GM19193 (cell line): ENCODE results near the gene MSH2.

Experiments used
- POLR2A ChIP-seq: IDR thresholded peaks from 4 replicates; pipeline ENCODE4 v1.6.1; 2011; ENCODE audit not compliant: insufficient read depth, insufficient read length; ENCODE audit errors: extremely low read depth

The MSH2 gene

GRCh38 chr2:47402555-47402804 lies 476 bp upstream of the MSH2 start:
- no peak for TF ChIP-seq POLR2A

GRCh38 chr2:47403609-47404193 lies 745 bp downstream of the MSH2 start:
- TF ChIP-seq POLR2A: no peak

DNA sequence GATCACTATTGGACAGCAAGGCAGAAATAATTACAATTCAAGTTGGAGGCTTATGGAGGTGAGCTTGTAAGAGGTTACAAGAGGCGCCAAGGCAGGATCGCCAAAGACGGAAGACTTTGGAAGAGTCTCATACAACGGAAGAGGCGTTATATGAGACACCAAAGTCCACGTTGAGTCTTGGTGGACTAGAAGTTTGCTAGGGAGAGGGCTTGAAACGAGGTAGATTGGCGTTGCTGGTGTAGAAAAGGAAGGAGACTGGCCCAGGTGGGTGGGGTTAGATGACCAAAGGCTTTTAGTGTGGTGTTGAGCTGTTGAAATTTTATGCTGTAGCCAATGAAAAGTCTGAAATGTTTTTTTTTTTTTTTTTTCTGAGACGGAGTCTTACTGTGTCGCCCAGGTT lies 1.4 kb downstream of the MSH2 start:
- no peak for TF ChIP-seq POLR2A

DNA sequence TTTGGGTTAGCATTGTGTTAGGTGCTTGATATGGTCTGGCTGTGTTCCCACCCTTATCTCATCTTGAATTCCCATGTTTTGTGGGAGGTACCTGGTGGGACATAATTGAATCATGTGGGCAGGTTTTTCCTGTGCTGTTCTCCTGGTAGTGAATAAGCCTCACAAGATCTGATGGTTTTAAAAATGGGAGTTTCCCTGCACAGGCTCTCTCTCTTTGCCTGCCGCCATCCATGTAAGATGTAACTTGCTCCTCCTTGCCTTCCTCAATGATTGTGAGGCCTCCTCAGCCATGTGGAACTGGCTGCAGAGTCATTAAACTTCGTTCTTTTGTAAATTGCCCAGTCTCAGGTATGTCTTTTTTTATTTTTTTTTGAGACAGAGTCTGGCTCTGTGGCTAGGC lies 2.8 kb downstream of the MSH2 start:
- TF ChIP-seq POLR2A: no peak

DNA sequence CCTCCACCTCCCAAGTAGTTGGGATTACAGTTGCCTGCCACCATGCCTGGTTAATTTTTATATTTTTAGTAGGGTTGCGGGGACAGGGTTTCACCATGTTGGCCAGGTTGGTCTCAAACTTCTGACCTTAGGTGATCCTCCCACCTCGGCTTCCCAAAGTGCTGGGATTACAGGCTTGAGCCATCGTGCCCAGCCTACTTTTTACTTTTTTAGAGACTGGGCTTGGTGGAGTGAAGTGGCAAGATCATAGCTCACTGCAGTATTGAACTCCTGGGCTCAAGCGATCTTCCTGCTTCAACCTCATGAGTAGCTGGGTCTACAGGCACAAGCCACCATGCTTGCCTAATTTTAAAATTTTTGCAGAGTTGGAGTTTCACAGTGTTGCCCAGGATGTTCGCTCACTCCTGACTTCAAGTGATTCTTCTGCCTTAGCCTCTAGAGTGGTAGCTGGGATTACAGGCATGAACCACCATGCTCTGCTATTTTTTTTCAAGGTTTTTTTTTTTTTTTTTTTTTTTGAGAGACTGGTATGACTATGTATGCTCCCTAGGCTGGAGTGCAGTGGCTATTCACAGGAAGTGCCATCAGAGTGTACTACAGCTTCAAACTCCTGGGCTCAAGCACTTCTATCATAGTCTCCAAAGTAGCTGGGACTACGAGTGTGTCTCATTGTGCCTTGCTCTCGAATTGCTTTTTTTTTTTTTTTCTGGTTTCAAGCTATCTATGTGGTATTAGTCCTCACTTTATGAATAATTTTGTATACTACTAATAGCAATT lies 11.9 kb downstream of the MSH2 start:
- no peak for TF ChIP-seq POLR2A

GRCh38 chr2:47420214-47420613 lies 17.3 kb downstream of the MSH2 start:
- no peak for TF ChIP-seq POLR2A

DNA sequence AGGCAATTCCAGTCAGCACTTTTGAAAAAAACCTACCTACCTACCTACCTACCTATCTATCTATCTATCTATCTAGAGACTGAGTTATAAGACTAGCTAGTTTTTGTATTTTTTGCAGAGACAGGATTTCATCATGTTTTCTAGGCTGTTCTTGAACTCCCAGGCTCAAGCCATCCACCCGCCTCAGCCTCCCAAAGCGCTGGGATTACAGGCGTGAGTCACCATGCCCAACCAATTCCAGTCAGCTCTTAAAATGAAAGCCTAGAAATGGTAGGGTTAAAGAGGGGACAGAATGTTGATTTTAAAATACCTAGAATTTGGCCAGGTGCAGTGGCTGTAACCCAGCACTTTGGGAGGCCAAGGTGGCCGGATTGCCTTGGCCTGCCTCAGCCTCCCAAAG lies 19.1 kb downstream of the MSH2 start:
- no peak for TF ChIP-seq POLR2A

- no peak for TF ChIP-seq POLR2A
Measured at GRCh38 chr2:47422560-47422959, 19.6 kb downstream of the MSH2 start.

GRCh38 chr2:47426786-47427185 lies 23.8 kb downstream of the MSH2 start:
- no peak for TF ChIP-seq POLR2A

- no peak for TF ChIP-seq POLR2A
Measured at GRCh38 chr2:47429795-47430194, 26.8 kb downstream of the MSH2 start.

DNA sequence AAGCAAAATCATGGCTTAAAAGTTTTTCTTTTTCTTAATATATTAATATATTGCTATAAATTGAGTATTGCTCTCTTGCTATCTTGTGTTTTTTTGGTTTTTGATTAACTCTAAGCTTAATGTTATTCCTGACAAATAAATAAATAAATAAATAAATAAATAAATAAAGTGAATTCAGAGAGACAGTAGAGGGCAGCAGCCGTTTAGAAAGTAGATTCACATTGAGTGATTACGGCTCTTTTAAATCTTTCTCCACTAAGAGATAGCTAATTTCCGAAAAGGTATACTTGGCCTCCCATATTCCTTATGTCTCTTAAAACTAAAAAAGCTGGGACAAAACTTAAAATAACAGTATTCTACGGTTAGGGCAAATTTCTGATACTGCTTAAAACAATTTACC lies 34.3 kb downstream of the MSH2 start:
- no peak for TF ChIP-seq POLR2A

DNA sequence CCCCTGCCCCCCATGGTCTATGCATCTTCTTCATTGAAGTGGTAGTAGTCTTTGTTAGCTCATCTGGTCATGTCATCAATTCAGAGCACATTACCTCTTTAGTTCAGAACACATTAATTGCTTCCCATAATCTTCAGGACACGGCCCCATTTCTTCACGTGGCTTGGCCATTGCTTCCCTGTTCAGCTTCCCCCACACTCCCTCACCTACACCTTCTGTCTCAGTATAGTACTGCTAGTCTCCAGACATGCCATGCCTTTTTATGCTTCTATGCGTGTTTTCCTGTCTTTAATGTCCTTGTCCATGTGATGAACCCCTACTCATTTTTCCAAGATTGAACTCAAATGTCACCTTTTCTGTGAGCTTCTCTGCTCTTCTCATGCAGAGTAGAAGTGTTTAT lies 35.1 kb downstream of the MSH2 start:
- no peak for TF ChIP-seq POLR2A

- no peak for TF ChIP-seq POLR2A
Measured at GRCh38 chr2:47438783-47439182, 35.8 kb downstream of the MSH2 start.

- no peak for TF ChIP-seq POLR2A
Measured at GRCh38 chr2:47451790-47452189, 48.8 kb downstream of the MSH2 start.

GRCh38 chr2:47452761-47453160 lies 49.8 kb downstream of the MSH2 start:
- no peak for TF ChIP-seq POLR2A

GRCh38 chr2:47455411-47455810 lies 52.5 kb downstream of the MSH2 start:
- no peak for TF ChIP-seq POLR2A

DNA sequence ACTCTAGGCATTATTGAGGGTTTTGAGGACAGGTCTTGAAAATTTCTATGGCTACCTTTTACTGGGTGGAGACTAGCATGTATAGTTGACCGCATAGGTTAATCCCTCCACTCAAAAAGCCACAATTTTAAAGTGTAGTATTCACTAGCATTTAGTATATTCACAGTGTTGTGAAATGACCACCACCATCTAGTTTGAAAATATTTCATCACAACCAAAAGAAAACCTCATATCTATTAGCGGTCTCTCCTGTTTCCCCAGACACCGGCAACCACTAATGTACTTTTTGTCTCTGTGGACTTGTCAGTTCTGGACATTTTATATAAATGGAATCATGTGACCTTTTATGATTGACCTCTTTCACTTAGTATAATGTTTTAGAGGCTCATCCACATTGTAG lies 53.9 kb downstream of the MSH2 start:
- TF ChIP-seq POLR2A: no peak
